ENCODE data around the gene MROH7. TPM values are rescaled to one million over a fixed set of nuclear protein-coding genes. Genes with fewer than 3 reads are reported as not detected.

MROH7 gene
- total and polyA plus RNA-seq, 4 donors, result 0.21 to 3.4 (median 1.9) TPM

GRCh38 chr1:54602554-54602953 is 39.0 kb upstream of the MROH7 start:
- H3K9ac ChIP-seq (ENCODE audit: insufficient read depth in 1 of 2, low read length in 2 of 2), result no peak overlapping the region
- no peak overlapping the region for H3K27ac ChIP-seq (ENCODE audit: low read depth in 1 of 2, low read length in 1 of 2)
- ATAC-seq (ENCODE audit: insufficient read depth, low FRiP score) (no peak), DNase-seq (no peak)
- 87 to 89% methylated on average over 18 of the region's 18 CpGs for WGBS, 2 donors
- H3K4me3 ChIP-seq, result no peak overlapping the region
- H3K36me3 ChIP-seq (ENCODE audit: control insufficient read depth in 4 of 4, insufficient read depth in 4 of 4, low read length in 4 of 4), result peaks cover 0 to 4% (median 0%) of the 10 kb centered on the region in 4 donors
- H3K9me3 ChIP-seq (ENCODE audit: control insufficient read depth in 4 of 4, insufficient read depth in 3 of 4, low read length in 3 of 4), result no peaks in the 10 kb centered on the region
- TF ChIP-seq CTCF (IDR thresholded peaks at IDR 0.05; ENCODE audit: control extremely low read depth, extremely low read depth), result no peak
- peaks cover 0 to 12% (median 0%) of the 10 kb centered on the region in 5 donors for H3K4me1 ChIP-seq (ENCODE audit: control insufficient read depth in 5 of 5, insufficient read depth in 5 of 5, low read length in 5 of 5)
- no peaks in the 10 kb centered on the region for H3K27me3 ChIP-seq (ENCODE audit: control insufficient read depth in 3 of 3, insufficient read depth in 3 of 3, low read length in 2 of 3)

GRCh38 chr1:54603241-54603640 is 38.3 kb upstream of the MROH7 start:
- H3K27ac ChIP-seq (ENCODE audit: low read depth in 1 of 2, low read length in 1 of 2), result no peak overlapping the region
- TF ChIP-seq CTCF (IDR thresholded peaks at IDR 0.05; ENCODE audit: control extremely low read depth, extremely low read depth), result no peak
- peaks cover 0 to 12% (median 0%) of the 10 kb centered on the region in 5 donors for H3K4me1 ChIP-seq (ENCODE audit: control insufficient read depth in 5 of 5, insufficient read depth in 5 of 5, low read length in 5 of 5)
- 92 to 97% methylated on average over 6 of the region's 6 CpGs for WGBS, 2 donors
- peaks cover 0 to 4% (median 0%) of the 10 kb centered on the region in 4 donors for H3K36me3 ChIP-seq (ENCODE audit: control insufficient read depth in 4 of 4, insufficient read depth in 4 of 4, low read length in 4 of 4)
- H3K9ac ChIP-seq (ENCODE audit: insufficient read depth in 1 of 2, low read length in 2 of 2), result no peak overlapping the region
- no peaks in the 10 kb centered on the region for H3K9me3 ChIP-seq (ENCODE audit: control insufficient read depth in 4 of 4, insufficient read depth in 3 of 4, low read length in 3 of 4)
- H3K27me3 ChIP-seq (ENCODE audit: control insufficient read depth in 3 of 3, insufficient read depth in 3 of 3, low read length in 2 of 3), result no peaks in the 10 kb centered on the region
- DNase-seq (no peak), ATAC-seq (ENCODE audit: insufficient read depth, low FRiP score) (no peak)
- H3K4me3 ChIP-seq, result no peak overlapping the region

DNA sequence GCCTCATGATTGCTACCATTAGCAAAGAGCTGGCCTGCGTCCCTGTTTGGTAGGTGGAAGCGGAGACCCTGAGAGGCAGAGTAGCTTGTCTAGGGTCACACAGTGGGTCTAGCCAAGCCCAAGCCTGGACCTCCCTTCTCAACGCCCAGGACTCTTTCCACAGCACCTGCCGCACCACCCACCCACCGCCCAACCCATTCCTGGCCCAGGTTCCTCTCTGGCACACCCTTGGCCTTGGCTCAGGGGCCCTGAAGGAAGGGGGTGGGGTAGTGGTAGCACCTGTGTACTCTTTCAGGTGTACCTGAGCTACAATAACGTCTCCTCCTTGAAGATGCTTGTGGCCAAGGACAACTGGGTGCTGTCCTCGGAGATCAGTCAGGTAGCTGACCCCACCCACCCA is 37.5 kb upstream of the MROH7 start:
- Histone ChIP-seq H3K9me3 (ENCODE audit: control insufficient read depth in 4 of 4, insufficient read depth in 3 of 4, low read length in 3 of 4) (no peaks in the 10 kb centered on the region), H3K36me3 (ENCODE audit: control insufficient read depth in 4 of 4, insufficient read depth in 4 of 4, low read length in 4 of 4) (peaks cover 0 to 7% (median 0%) of the 10 kb centered on the region in 4 donors), H3K27ac (ENCODE audit: low read depth in 1 of 2, low read length in 1 of 2) (no peak overlapping the region), H3K27me3 (ENCODE audit: control insufficient read depth in 3 of 3, insufficient read depth in 3 of 3, low read length in 2 of 3) (no peaks in the 10 kb centered on the region), H3K9ac (ENCODE audit: insufficient read depth in 1 of 2, low read length in 2 of 2) (no peak overlapping the region), H3K4me1 (ENCODE audit: control insufficient read depth in 5 of 5, insufficient read depth in 5 of 5, low read length in 5 of 5) (peaks cover 0 to 12% (median 0%) of the 10 kb centered on the region in 5 donors), H3K4me3 (no peak overlapping the region)
- DNase-seq, result no peak
- WGBS, 2 donors, result 69 to 82% methylated on average over 7 of the region's 7 CpGs
- no peak for ATAC-seq (ENCODE audit: insufficient read depth, low FRiP score)
- TF ChIP-seq CTCF (IDR thresholded peaks at IDR 0.05; ENCODE audit: control extremely low read depth, extremely low read depth), result no peak
